Mesenteric fat pad (tissue), 1 donor: ENCODE data around the gene MYL6B. TPM values are rescaled to one million over a fixed set of nuclear protein-coding genes. Genes with fewer than 3 reads are reported as not detected.
"Not testable (repeated sequence)": the region's sequence is repeated elsewhere in the genome, so short reads cannot be mapped to it uniquely, and the experiment has no call there.

Experiments used
- DNase-seq: peaks from one replicate; pipeline ENCODE4 v3.0.0-alpha.2; 2020; ENCODE audit warnings: low spot score
- total RNA-seq: library from RNA; stranded (reverse); fragmentation: NEBNext Ultra II Directional; extraction: Animal tissue kit (Norgen Biotek cat#: 25700); gene quantifications from one replicate; pipeline ENCODE4 v1.2.1, GENCODE V29; 2021
- donor health status: DM: yes; HTN: yes; CAD: no.

Gene MYL6B
- total RNA-seq, 1 donor from 2014 or later = 41.3 TPM

DNA sequence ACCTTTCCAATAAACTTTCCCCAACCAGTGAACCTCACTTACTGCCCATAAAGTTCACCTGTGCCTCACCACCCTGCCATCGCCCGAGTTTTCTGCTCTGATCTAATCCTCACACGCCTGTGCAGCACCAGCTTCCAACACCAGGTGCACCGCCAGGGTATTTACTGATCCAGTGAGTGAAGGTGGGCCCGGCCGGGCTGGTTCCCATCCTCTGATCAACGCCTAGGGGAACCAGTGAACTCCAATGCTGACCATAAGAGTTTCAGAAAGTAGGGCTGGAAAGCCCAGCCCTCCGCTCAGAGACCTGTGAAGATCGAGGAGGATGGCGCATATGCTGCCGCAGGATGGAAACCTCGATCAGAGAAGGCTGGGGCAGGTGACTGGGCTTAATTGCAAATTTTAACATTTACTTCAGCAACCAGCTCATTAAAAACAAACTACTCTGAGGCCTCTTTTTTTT lies 685 bp upstream of the MYL6B start:
- DNase-seq = no peak

DNA sequence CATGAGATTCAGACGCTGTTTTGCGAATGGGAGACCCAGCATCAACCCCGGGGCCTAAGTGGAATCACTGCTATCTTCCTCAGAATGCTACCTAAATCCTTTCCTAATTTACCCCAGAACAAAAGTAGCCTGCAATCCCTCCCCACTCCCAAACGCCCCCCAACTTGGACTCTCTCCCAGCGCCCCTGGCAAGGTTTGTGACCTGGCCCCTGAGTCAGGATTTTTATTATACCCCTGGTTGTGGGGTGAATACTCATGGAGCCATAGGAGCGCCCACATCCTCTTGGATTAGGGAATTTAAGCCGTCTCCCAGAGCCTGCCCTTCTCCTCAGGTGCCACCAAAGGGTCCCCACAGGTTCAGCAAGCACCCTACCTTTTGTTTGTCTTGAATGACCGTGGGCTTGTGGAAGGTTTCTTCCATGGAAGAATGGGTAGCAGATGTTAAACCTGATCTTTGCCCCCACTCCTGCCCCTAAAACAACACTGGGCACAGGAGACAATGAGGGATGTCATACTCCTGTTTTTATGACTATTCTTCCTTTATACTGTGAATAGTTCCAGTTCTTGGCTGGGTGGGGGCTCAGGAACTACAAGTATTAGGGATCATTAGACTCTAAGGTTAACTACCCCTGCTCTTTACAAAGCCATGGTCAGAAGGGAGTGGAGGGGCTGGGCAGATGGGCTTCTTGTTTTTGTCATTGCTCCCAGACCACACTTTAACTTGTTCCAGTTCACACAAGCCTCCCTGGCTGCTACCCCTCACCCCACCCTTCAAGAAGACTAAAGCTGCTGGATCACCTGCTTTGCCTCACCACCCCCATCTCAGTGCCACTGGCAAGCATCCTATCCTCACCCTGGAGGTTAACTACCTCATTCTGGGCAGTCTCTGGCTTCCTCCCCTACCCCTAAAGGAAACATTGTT lies 630 bp downstream of the MYL6B start:
- no peak for DNase-seq

DNA sequence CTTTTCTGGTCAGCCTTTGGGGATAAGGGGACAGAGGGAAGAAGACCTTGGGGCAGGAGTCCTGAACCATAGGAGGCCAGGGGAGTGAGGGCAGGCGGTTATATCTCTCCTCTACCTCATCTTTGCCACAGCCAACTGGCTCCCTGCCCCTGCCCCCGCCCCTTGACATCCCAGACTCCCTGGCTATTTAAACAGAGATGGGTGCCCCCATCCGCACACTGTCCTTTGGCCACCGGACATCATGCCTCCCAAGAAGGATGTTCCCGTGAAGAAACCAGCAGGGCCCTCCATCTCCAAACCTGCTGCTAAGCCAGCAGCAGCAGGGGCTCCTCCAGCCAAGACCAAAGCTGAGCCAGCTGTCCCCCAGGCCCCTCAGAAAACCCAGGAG lies 1.3 kb downstream of the MYL6B start:
- no peak for DNase-seq

DNA sequence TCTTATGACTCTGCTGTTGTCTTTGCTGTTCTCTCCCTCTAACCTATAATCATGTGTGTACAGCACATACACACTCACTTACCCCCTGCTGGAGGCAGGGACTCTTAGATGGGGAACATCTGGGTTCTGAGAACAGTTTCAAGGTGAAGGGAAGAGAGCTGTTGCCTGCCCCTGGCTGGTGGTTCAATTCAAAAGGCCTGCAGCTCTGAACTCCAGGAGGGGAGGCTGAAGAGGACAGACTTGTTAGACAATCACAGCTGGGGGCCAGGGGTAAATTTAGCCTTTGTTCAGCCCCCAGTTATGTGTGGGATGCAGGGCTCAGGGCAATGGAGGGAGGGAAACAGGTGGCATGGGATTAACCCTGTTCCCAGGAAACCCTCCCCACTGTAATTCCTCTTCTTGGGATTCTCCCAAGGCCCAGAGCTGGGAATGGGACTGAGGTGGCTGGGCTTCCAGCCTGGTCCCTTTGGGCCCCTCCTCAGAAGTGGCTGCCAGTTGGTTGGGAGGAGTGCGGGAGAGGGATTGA lies 1.9 kb downstream of the MYL6B start:
- DNase-seq = no peak

DNA sequence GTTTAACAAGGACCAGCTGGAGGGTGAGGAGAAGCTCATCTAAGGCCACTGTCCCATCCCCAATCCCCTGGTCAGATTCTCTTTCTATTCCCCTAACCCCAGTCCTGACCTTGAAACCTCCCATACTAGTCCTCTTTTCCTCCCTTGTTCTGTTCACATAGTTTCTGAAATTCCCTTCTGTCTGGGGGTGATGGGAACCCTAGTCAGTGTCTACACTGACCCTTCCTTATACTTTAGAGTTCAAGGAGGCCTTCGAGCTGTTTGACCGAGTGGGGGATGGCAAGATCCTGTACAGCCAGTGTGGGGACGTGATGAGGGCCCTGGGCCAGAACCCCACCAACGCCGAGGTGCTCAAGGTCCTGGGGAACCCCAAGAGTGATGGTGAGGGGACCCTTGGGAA lies 2.4 kb downstream of the MYL6B start:
- no peak for DNase-seq

DNA sequence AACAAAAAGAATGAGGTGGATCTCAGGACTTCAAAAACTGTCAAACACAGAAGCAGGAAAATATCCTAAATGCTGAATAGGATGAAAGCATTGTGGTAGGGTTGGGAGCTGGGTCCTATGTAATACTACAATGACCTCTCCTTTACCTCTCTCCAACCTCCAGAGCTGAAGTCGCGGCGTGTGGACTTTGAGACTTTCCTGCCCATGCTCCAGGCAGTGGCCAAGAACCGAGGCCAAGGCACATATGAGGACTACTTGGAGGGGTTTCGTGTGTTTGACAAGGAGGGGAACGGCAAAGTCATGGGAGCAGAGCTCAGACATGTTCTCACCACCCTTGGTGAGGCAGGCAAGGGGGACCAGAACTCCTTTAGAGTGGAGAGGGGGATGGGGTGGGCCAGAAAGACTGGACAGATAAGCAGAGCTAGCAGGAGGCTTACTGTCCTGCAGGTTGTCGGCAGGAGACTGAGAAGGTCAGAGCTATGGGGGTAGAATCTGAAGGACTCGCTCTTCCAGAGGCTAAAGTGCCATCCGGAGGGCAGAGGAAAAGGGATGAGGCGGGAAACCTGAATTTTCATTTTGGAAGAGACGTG lies 3.0 kb downstream of the MYL6B start:
- no peak for DNase-seq

DNA sequence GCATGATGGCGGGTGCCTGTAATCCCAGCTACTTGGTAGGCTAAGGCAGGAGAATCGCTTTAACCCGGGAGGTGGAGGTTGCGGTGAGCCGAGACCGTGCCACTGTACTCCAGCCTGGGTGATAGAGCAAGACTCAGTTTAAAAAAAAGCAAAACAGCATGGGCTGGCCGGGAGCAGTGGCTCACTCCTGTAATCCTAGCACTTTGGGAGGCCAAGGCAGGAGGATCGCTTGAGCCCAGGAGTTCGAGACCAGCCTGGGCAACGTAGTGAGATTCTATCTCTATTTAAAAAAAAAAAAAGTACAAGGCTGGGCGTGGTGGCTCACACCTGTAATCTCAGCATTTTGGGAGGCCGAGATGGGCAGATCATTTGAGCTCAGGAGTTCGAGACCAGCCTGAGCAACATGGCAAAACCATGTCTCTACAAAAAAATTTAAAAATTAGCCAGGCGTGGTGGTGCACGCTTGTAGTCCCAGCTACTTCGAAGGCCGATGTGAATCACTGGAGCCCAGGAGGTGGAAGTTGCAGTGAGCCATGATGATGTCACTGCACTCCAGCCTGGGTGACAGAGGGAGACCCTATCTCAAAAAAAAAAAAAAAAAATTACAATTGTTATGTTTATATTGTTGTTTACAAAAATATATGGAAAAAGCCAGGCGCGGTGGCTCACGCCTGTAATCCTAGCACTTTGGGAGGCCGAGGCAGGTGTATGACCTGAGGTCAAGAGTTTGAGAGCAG lies 4.2 kb downstream of the MYL6B start:
- DNase-seq = not testable (repeated sequence)

DNA sequence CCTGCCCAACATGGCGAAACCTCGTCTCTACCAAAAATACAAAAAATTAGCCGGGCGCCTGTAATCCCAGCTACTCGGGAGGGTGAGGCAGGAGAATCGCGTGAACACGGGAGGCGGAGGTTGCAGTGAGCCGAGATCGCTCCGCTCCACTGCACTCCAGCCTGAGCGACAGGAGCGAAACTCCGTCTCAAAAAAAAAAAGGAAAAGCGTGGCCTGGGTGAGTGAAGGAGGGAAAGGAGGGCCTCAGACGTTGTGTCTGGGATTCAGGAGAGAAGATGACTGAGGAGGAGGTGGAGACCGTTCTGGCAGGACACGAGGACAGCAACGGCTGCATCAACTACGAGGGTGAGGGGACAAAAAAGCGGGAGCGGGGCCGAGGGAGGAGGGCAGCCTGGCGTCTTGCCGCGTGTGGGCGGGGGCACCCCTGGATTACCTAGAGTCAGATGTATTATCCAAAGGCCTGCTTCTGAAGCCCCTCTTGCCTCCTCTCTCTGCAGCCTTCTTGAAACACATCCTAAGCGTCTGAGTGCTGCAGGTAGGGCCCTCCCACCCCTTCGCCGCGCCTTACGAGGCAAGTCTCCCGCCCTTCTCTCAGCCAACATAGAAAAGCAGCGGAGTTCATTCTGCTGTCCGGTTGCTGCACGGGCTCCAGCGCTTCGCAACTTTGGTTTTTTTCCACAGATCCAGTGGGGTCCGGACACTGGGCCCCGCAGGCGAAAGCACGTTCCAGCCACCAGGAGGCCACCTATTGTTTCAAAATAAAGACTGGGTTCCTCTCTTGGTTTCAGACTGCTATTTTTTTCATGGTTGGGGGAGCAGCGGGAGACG lies 5.0 kb downstream of the MYL6B start:
- DNase-seq = no peak

DNA sequence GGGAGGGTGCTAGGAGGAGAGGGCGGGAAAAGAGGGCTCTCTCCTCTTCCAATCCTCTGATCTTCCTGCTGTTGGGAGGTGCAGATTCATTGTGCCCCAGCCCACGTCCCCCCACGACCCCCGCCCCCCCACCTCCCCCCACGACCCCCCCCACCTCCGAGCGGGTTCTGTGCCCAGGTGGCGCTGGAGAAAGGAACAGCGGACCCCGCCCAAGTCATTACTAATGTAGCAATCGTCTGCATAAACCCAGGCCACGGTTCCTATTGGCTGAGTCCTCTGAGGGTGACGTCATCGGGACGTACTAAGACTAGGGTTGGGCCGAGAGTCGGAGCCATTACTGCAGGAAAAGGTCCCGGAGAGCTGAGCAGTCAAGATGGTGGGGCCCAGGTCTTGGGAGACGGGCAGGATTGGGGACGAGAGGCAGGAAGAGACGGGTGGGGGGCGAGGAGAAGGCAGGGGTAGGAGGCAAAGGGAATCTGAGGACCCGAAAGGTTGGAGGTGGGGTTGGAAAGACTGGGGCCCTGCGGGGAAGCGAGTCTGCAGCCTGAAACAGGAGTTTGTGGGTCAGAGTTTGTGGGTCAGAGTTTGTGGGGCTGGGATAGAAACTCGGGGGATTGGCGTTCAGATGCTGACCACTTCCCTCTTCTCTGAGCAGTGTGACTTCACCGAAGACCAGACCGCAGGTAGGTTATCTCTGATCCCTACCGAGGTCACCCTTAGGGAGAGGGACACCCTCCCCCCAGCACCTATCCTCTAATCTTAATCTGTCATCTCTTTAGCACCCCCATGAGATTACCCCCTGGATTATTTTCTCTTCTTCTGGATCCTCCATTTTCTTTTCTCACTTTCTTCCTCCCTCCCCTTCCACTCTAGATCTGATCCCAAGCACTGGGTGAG lies 5.9 kb downstream of the MYL6B start, which contains the start of gene MYL6:
TSS of gene MYL6 (plus strand) at position 331 of the 897 bp plus-strand sequence. CDS start at position 374, 43 bp downstream.
- DNase-seq = peak; percentile 96

DNA sequence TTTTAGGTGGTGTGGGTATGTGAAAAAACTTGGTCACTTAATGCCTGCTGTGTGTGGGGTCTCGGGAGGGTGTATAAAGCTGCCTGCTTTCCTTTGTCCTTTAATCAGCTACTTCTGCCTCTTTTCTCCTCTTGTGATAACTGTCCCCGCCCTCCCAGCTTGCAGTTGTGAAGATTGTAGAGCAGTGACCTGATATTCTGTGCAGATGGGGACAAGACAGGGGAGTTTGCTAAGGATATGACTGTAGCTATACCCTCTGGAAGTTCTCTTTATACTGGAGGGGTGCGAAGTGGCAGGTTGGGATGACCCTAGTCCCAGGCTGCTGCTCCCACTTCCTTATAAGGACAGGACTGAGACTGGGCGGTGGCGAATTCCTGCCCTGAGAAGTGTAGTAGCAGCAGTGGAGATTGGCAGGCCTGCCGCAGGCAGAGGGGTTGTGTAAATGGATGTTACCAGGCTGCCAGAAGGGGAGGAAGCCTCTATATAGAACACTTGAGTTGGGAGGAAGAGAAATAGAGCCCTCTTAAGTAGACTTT lies 6.6 kb downstream of the MYL6B start:
- DNase-seq = no peak

DNA sequence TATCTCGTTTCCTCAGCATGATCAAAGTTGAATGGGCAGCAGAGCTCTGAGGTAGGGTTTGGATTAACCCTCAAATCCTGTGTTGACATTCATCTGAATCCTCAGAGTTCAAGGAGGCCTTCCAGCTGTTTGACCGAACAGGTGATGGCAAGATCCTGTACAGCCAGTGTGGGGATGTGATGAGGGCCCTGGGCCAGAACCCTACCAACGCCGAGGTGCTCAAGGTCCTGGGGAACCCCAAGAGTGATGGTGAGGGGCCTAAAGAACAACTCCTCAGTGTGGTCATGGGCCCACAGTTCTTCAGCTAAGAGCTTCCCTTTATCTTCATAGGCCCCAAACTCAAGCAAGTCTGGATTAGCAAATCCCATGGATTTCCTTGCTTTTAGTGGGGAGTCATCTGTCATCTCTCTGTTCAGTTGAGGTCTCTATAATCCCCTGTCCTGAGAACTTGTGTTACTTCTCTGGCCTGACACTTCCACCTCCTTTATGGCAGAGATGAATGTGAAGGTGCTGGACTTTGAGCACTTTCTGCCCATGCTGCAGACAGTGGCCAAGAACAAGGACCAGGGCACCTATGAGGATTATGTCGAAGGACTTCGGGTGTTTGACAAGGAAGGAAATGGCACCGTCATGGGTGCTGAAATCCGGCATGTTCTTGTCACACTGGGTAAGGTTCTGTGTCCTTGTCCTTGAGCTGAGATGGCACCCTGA lies 7.2 kb downstream of the MYL6B start:
- DNase-seq = no peak

DNA sequence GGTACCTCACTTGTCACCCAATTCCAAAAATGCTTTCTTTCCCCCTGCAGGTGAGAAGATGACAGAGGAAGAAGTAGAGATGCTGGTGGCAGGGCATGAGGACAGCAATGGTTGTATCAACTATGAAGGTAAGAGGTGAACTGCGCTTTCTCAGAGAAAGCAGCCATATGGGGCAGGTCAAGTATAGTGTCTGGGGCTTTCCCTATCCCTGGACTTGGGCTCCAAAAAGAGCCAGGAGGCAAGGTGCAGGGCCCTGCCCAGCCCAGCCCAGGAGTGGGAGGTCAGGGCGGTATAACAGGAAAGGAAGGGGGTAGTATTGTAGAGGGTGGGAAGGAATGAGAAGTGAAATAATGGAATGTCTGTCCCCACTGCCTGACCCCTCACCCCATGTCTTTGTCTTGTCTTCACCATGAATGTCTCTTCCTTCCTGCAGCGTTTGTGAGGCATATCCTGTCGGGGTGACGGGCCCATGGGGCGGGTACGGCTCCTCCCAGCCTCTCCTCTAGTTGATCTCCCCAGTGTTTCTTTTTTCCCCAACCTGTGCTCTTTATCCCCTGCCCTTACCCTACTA lies 7.9 kb downstream of the MYL6B start:
- no peak for DNase-seq

DNA sequence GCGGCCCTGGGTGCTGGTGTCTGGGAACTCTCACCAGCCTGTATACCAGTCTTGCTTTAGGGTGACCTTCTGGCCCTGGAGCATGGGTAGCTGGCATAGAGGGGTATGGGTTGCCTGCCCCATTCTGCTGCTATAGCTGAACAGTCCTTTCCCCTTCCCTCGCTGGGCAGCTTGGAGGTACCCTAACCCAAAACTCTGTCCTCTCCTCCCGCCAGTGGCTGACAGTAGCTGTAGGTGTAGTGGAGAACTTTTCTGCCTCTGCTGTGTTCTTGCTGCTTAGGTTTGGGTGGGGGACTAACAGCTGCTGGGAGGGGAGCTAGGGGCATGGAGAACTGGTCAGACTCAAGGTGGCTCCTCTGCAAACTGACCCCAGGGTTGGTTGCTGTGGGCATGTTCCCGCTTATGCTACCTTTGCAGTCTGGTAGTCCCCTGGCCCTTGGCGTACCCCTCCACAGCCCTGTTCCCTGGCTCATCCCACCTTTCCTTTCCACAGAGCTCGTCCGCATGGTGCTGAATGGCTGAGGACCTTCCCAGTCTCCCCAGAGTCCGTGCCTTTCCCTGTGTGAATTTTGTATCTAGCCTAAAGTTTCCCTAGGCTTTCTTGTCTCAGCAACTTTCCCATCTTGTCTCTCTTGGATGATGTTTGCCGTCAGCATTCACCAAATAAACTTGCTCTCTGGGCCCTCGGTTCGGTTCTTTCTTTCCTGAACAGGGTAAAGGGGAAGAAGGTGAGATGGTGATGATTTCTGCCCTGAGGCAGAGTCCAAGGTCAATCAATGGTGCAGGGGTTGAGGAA lies 8.7 kb downstream of the MYL6B start:
- no peak for DNase-seq

DNA sequence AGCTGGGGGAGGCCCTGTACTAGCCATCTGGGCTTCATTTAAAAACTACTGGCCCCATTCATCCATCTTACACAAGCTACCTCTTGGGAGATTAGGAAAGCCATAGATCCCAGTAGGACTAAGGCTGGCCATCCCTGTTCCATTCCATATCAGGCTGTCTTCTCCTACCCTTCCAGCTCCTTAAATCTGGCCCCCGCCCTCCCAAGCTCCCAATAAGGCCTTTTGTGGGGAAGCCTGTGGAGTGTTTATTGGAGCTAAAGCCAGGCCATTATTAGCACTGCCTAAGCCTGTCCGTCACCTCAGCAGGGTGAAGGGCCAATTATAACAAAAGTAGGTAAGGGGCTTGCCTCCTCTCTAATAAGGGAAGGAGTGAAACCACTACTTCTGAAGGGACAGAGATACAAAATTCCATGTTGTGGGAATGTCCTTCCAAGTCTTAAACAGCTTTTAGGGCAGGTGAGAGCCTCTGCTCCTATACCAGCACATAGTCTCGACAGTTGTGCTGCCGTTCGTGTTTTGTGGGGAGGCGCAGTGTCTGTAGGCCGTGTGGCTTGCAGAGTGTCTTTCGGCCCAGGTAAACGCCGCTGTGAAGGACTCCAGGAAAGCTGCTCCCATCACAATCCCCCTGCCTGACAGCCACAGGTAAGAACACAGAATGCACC lies 9.4 kb downstream of the MYL6B start:
- DNase-seq = no peak

DNA sequence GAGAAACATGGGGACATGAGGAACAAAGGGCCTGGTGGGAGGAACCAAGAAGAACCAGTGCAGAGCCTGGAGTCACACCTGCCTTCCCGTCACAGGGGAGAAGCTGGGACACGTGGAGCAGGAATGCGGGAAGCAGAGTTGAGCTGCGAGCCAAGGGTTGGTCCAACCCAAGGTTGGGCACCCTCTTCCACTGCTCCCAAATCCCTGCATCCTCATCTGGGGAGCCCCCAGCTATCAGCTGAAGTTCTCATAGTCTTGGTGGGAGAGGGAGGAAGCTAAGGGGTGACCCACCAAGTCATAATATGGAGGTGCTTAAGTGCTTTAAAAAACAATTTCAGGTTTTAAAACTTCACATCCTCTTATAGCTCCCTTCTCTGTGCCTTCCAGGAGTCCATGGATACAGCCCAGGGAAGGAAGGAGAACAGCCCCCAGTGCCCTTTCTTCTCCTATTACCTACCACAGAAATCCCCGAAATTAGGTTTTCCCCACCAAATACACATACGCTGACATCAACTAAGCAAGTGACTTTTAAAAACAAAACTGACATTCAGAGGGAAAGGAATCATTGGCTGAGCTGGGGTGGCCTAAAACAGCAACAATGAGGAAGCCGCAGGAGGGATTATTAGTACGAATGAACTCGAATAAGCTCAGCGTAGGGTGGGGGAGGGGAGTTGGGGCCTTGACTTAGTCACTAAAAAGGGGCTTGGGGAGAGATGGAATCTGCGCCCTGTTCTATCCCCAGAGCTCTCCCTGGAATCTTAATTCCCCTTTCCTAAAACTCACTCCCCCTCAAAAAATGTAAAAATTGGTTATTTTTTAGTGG lies 10.3 kb downstream of the MYL6B start:
- DNase-seq = no peak
